Activated CD8-positive, alpha-beta memory T cell treated with anti-CD3 and anti-CD28 coated beads for 24 hours (primary cell): ENCODE measurements around the gene NRDE2.
"Not testable (repeated sequence)": the region's sequence is repeated elsewhere in the genome, so short reads cannot be mapped to it uniquely, and the experiment has no call there.

Source experiments
- DNase-seq: peaks from one replicate; pipeline ENCODE4 v3.0.0-alpha.2; 2020

Gene NRDE2

GRCh38 chr14:90341232-90341631 lies 9.5 kb upstream of the NRDE2 start:
- not testable (repeated sequence) for DNase-seq

- DNase-seq: no peak
Measured at GRCh38 chr14:90336985-90337384, 5.2 kb upstream of the NRDE2 start.

GRCh38 chr14:90336401-90336800 lies 4.7 kb upstream of the NRDE2 start:
- no peak for DNase-seq

GRCh38 chr14:90332271-90332584 lies 487 bp upstream of the NRDE2 start:
- DNase-seq: no peak

GRCh38 chr14:90330203-90331196 lies 1.2 kb downstream of the NRDE2 start:
- DNase-seq: no peak

- DNase-seq: no peak
Measured at GRCh38 chr14:90321891-90322290, 9.8 kb downstream of the NRDE2 start.

GRCh38 chr14:90319634-90320541 lies 11.9 kb downstream of the NRDE2 start:
- no peak for DNase-seq

- DNase-seq: no peak
Measured at GRCh38 chr14:90319173-90319572, 12.6 kb downstream of the NRDE2 start.

GRCh38 chr14:90318016-90318415 lies 13.7 kb downstream of the NRDE2 start:
- DNase-seq: no peak

- DNase-seq: no peak
Measured at GRCh38 chr14:90317286-90317685, 14.5 kb downstream of the NRDE2 start.

GRCh38 chr14:90308561-90308960 lies 23.2 kb downstream of the NRDE2 start:
- DNase-seq: no peak

GRCh38 chr14:90305176-90305601 lies 26.6 kb downstream of the NRDE2 start:
- no peak for DNase-seq

- DNase-seq: no peak
Measured at GRCh38 chr14:90304502-90304901, 27.2 kb downstream of the NRDE2 start.

- no peak for DNase-seq
Measured at GRCh38 chr14:90303473-90303872, 28.3 kb downstream of the NRDE2 start.

- no peak for DNase-seq
Measured at GRCh38 chr14:90302529-90303303, 29.0 kb downstream of the NRDE2 start.

- no peak for DNase-seq
Measured at GRCh38 chr14:90301668-90302090, 30.1 kb downstream of the NRDE2 start.

GRCh38 chr14:90301122-90301521 lies 30.6 kb downstream of the NRDE2 start:
- no peak for DNase-seq

GRCh38 chr14:90300611-90301047 lies 31.1 kb downstream of the NRDE2 start:
- no peak for DNase-seq

- DNase-seq: no peak
Measured at GRCh38 chr14:90299408-90299807, 32.3 kb downstream of the NRDE2 start.

- DNase-seq: no peak
Measured at GRCh38 chr14:90297876-90298629, 33.7 kb downstream of the NRDE2 start.

- DNase-seq: no peak
Measured at GRCh38 chr14:90296641-90297040, 35.1 kb downstream of the NRDE2 start.
